Activated CD4-positive, alpha-beta T cell treated with anti-CD3 and anti-CD28 coated beads, Interleukin-2, amount 10 ng/mL, durations not matched to agents 24 days and 14 days (primary cell): ENCODE results near the gene SSNA1. TPM values are rescaled to one million over a fixed set of nuclear protein-coding genes. Genes with fewer than 3 reads are reported as not detected.

ENCODE experiments used
- DNase-seq: peaks from one replicate; pipeline ENCODE4 v3.0.0; 2022
- H3K27ac Mint-ChIP-seq: one replicate; pipeline ENCODE4 v1.8.0; 2022; ENCODE audit warnings: mild to moderate bottlenecking, mixed read lengths
- H3K27me3 Mint-ChIP-seq: one replicate; pipeline ENCODE4 v1.8.0; 2022; ENCODE audit warnings: mixed read lengths
- H3K36me3 Mint-ChIP-seq: one replicate; pipeline ENCODE4 v1.8.0; 2022; ENCODE audit warnings: low read depth, mild to moderate bottlenecking, mixed read lengths
- H3K4me1 Mint-ChIP-seq: one replicate; pipeline ENCODE4 v1.8.0; 2021; ENCODE audit warnings: mixed read lengths
- H3K4me3 Mint-ChIP-seq: one replicate; pipeline ENCODE4 v1.8.0; 2022; ENCODE audit warnings: mild to moderate bottlenecking, moderate library complexity, mixed read lengths
- H3K9me3 Mint-ChIP-seq: one replicate; pipeline ENCODE4 v1.8.0; 2021; ENCODE audit warnings: mixed read lengths
- intact Hi-C: fragments of 100-400 bp; cut with micrococcal nuclease; formaldehyde crosslinking; loops from one replicate; pipeline ENCODE4 v1.15.1; 2023
- total RNA-seq: library from RNA; stranded (reverse); gene quantifications from 2 replicates; pipeline ENCODE4 v1.2.3, GENCODE V29; 2022

SSNA1 gene
- total RNA-seq, 1 donor from 2014 or later: 95.1 TPM

- no peak for DNase-seq
- Mint-ChIP-seq H3K4me3 (no peak overlapping the region), H3K9me3 (no peaks in the 10 kb centered on the region), H3K36me3 (no peaks in the 10 kb centered on the region), H3K4me1 (no peaks in the 10 kb centered on the region), H3K27me3 (peaks cover 31% of the 10 kb centered on the region), H3K27ac (no peak overlapping the region)
- intact Hi-C loops: loop anchor here (1.0 to 10.0 kb wide), 2 partner anchors 11 to 324 kb away; partner anchors contain the start of genes AJM1 and PHPT1
Measured at GRCh38 chr9:137168573-137168903, 19.9 kb upstream of the SSNA1 start.

GRCh38 chr9:137168904-137169856 is 19.3 kb upstream of the SSNA1 start:
- peak overlapping the region; percentile 66 for H3K4me3 Mint-ChIP-seq
- peak; percentile 75 for DNase-seq
- H3K27me3 Mint-ChIP-seq: peaks cover 31% of the 10 kb centered on the region
- H3K27ac Mint-ChIP-seq: no peak overlapping the region
- H3K9me3 Mint-ChIP-seq: no peaks in the 10 kb centered on the region
- no peaks in the 10 kb centered on the region for H3K4me1 Mint-ChIP-seq
- H3K36me3 Mint-ChIP-seq: no peaks in the 10 kb centered on the region
- intact Hi-C loops: loop anchor here (1.0 to 10.0 kb wide), 2 partner anchors 12 to 324 kb away; partner anchors contain the start of genes AJM1 and PHPT1

- Mint-ChIP-seq H3K9me3 (no peaks in the 10 kb centered on the region), H3K4me3 (peak within 1 kb of the TSS; percentile 66), H3K27ac (no peak within 1 kb of the TSS), H3K27me3 (peaks cover 31% of the 10 kb centered on the region), H3K36me3 (no peaks in the 10 kb centered on the region), H3K4me1 (no peaks in the 10 kb centered on the region)
- DNase-seq: no peak
- intact Hi-C loops: loop anchor here (5.0 to 10.0 kb wide), 3 partner anchors 43 to 325 kb away; partner anchors contain the start of genes AJM1, NPDC1 and PHPT1
Measured at GRCh38 chr9:137169896-137170358, 18.5 kb upstream of the SSNA1 start, which contains the start of gene LRRC26. Gene LRRC26, minus strand, starts transcription at chr9:137170051. Its CDS starts 108 bp downstream, at chr9:137169943.

GRCh38 chr9:137170486-137171148 is 17.9 kb upstream of the SSNA1 start:
- H3K27ac Mint-ChIP-seq: no peak overlapping the region
- H3K4me3 Mint-ChIP-seq: no peak overlapping the region
- no peaks in the 10 kb centered on the region for H3K4me1 Mint-ChIP-seq
- intact Hi-C loops: loop anchor here (5.0 to 10.0 kb wide), 2 partner anchors 43 to 126 kb away; partner anchors contain the start of gene NPDC1
- DNase-seq: no peak
- H3K9me3 Mint-ChIP-seq: no peaks in the 10 kb centered on the region
- no peaks in the 10 kb centered on the region for H3K36me3 Mint-ChIP-seq
- H3K27me3 Mint-ChIP-seq: peaks cover 31% of the 10 kb centered on the region

- intact Hi-C loops: loop anchor here (5.0 to 10.0 kb wide), 2 partner anchors 44 to 127 kb away; partner anchors contain the start of gene NPDC1
- Mint-ChIP-seq H3K36me3 (no peaks in the 10 kb centered on the region), H3K27ac (no peak overlapping the region), H3K4me3 (no peak overlapping the region), H3K9me3 (no peaks in the 10 kb centered on the region), H3K4me1 (no peaks in the 10 kb centered on the region), H3K27me3 (peaks cover 31% of the 10 kb centered on the region)
- DNase-seq: no peak
Measured at GRCh38 chr9:137171149-137171900, 17.2 kb upstream of the SSNA1 start.

- no peak for DNase-seq
- Mint-ChIP-seq H3K27me3 (peaks cover 26% of the 10 kb centered on the region), H3K27ac (no peak overlapping the region), H3K4me1 (no peaks in the 10 kb centered on the region), H3K36me3 (peaks cover 4% of the 10 kb centered on the region), H3K4me3 (no peak overlapping the region), H3K9me3 (no peaks in the 10 kb centered on the region)
- intact Hi-C loops: loop anchor here (5.0 to 10.0 kb wide), 2 partner anchors 46 to 128 kb away; partner anchors contain the start of gene NPDC1
Measured at GRCh38 chr9:137172901-137173795, 15.3 kb upstream of the SSNA1 start.

GRCh38 chr9:137173796-137174664 is 14.4 kb upstream of the SSNA1 start:
- Mint-ChIP-seq H3K27me3 (peaks cover 22% of the 10 kb centered on the region), H3K9me3 (no peaks in the 10 kb centered on the region), H3K36me3 (peaks cover 4% of the 10 kb centered on the region), H3K27ac (no peak overlapping the region), H3K4me1 (no peaks in the 10 kb centered on the region), H3K4me3 (no peak overlapping the region)
- intact Hi-C loops: loop anchor here (5.0 to 10.0 kb wide), 2 partner anchors 47 to 129 kb away; partner anchors contain the start of gene NPDC1
- DNase-seq: no peak

- Mint-ChIP-seq H3K27me3 (peaks cover 22% of the 10 kb centered on the region), H3K9me3 (no peaks in the 10 kb centered on the region), H3K36me3 (peaks cover 8% of the 10 kb centered on the region), H3K4me3 (no peak overlapping the region), H3K27ac (no peak overlapping the region), H3K4me1 (no peaks in the 10 kb centered on the region)
- intact Hi-C loops: loop anchor here (5.0 to 10.0 kb wide), 2 partner anchors 48 to 130 kb away; partner anchors contain the start of gene NPDC1
- no peak for DNase-seq
Measured at GRCh38 chr9:137174722-137175293, 13.7 kb upstream of the SSNA1 start.

- H3K4me1 Mint-ChIP-seq: no peaks in the 10 kb centered on the region
- H3K4me3 Mint-ChIP-seq: no peak overlapping the region
- no peak for DNase-seq
- H3K27me3 Mint-ChIP-seq: peaks cover 16% of the 10 kb centered on the region
- H3K9me3 Mint-ChIP-seq: no peaks in the 10 kb centered on the region
- H3K36me3 Mint-ChIP-seq: peaks cover 12% of the 10 kb centered on the region
- no peak overlapping the region for H3K27ac Mint-ChIP-seq
- intact Hi-C loops: loop anchor here (10.0 kb wide), 1 partner anchor 131 kb away; the partner anchor contains the start of gene NPDC1
Measured at GRCh38 chr9:137175345-137175961, 13.0 kb upstream of the SSNA1 start.

- no peak overlapping the region for H3K27ac Mint-ChIP-seq
- intact Hi-C loops: loop anchor here (10.0 kb wide), 1 partner anchor 132 kb away; the partner anchor contains the start of gene NPDC1
- H3K27me3 Mint-ChIP-seq: peaks cover 10% of the 10 kb centered on the region
- peak; percentile 72 for DNase-seq
- H3K9me3 Mint-ChIP-seq: no peaks in the 10 kb centered on the region
- peaks cover 12% of the 10 kb centered on the region for H3K36me3 Mint-ChIP-seq
- no peak overlapping the region for H3K4me3 Mint-ChIP-seq
- H3K4me1 Mint-ChIP-seq: no peaks in the 10 kb centered on the region
Measured at GRCh38 chr9:137176302-137177182, 11.9 kb upstream of the SSNA1 start.
